ENCODE measurements around the gene CSRNP3. TPM values are rescaled to one million over a fixed set of nuclear protein-coding genes. Genes with fewer than 3 reads are reported as not detected.
A peak's percentile ranks its signal among the peaks of the same experiment; 100 is the strongest.

Gene CSRNP3
- total RNA-seq, 1 experiment from 2014 or later, result 39.5 TPM

DNA sequence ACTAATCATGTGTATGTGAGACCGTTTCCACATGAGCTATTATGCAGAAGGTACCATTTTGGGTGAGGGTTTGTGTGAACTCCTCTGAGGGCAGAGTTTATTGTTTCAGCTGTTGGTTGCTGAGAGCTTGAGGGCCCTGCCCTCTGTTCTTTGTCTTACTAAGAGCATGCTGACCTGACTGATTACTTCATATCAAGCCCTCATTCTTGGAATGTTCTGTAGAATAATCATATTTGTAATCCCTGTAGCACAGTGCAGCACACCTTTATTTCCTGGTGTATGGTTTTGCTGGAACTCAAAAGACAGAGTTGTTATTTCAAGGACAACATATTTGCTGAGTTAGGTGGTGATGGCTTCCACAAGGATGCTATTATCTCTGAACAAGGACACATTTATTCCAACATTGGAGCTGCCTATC, 206.1 kb downstream of the CSRNP3 start:
- peaks cover 12% of the 10 kb centered on the region for H3K9me3 ChIP-seq (ENCODE audit: low read depth, low read length, poor library complexity, severe bottlenecking)
- no TSS peak for BruUV-seq (replicated peaks)
- H3K27ac ChIP-seq (ENCODE audit: low read depth, low read length, poor library complexity, severe bottlenecking), result no peak overlapping the region
- ChIA-PET CTCF (no interaction called here), POLR2A (ENCODE audit: low non-redundant PET) (no interaction called here)
- no peak for DNase-seq (ENCODE audit: low spot score)
- no peaks in the 10 kb centered on the region for H3K27me3 ChIP-seq (replicated peaks; ENCODE audit: insufficient read depth, low read depth, low read length, poor library complexity)
- no peak overlapping the region for H3K4me3 ChIP-seq (ENCODE audit: low read depth, low read length, poor library complexity, severe bottlenecking)
- intact Hi-C loops (cut with micrococcal nuclease; ENCODE audit: unreplicated experiment), result no loop called here
- H3K4me1 ChIP-seq (ENCODE audit: insufficient read depth, low read length, poor library complexity, severe bottlenecking), result peaks cover 22% of the 10 kb centered on the region
- TF ChIP-seq EZH2 (IDR thresholded peaks at IDR 0.05; ENCODE audit: borderline replicate concordance, low read depth, low read length, poor library complexity, severe bottlenecking), result no peak
- TF ChIP-seq, protein P1, sequence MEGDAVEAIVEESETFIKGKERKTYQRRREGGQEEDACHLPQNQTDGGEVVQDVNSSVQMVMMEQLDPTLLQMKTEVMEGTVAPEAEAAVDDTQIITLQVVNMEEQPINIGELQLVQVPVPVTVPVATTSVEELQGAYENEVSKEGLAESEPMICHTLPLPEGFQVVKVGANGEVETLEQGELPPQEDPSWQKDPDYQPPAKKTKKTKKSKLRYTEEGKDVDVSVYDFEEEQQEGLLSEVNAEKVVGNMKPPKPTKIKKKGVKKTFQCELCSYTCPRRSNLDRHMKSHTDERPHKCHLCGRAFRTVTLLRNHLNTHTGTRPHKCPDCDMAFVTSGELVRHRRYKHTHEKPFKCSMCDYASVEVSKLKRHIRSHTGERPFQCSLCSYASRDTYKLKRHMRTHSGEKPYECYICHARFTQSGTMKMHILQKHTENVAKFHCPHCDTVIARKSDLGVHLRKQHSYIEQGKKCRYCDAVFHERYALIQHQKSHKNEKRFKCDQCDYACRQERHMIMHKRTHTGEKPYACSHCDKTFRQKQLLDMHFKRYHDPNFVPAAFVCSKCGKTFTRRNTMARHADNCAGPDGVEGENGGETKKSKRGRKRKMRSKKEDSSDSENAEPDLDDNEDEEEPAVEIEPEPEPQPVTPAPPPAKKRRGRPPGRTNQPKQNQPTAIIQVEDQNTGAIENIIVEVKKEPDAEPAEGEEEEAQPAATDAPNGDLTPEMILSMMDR (conservative IDR thresholded peaks at IDR 0.05; ENCODE audit: low read depth, low read length), result no peak
- H3K36me3 ChIP-seq (ENCODE audit: insufficient read depth, low read length, poor library complexity, severe bottlenecking), result peaks cover 53% of the 10 kb centered on the region

DNA sequence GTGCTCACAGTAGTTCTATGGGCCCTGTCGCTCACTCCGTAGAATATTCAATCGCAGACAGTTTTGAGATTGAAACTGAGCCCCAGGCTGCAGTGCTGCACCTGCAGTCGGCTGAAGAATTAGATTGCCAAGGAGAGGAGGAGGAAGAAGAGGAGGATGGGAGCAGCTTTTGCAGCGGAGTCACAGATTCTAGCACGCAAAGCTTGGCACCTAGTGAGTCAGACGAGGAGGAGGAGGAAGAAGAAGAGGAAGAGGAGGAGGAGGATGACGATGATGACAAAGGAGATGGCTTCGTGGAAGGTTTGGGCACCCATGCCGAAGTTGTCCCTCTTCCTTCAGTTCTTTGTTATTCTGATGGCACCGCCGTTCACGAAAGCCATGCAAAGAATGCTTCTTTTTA, 209.4 kb downstream of the CSRNP3 start:
- H3K4me3 ChIP-seq (ENCODE audit: low read depth, low read length, poor library complexity, severe bottlenecking), result no peak overlapping the region
- TF ChIP-seq, protein P1 (conservative IDR thresholded peaks at IDR 0.05; ENCODE audit: low read depth, low read length), result no peak
- no peak for TF ChIP-seq EZH2 (IDR thresholded peaks at IDR 0.05; ENCODE audit: borderline replicate concordance, low read depth, low read length, poor library complexity, severe bottlenecking)
- peaks cover 43% of the 10 kb centered on the region for H3K36me3 ChIP-seq (ENCODE audit: insufficient read depth, low read length, poor library complexity, severe bottlenecking)
- H3K4me1 ChIP-seq (ENCODE audit: insufficient read depth, low read length, poor library complexity, severe bottlenecking), result peaks cover 27% of the 10 kb centered on the region
- no peaks in the 10 kb centered on the region for H3K27me3 ChIP-seq (replicated peaks; ENCODE audit: insufficient read depth, low read depth, low read length, poor library complexity)
- no peak overlapping the region for H3K27ac ChIP-seq (ENCODE audit: low read depth, low read length, poor library complexity, severe bottlenecking)
- no TSS peak for BruUV-seq (replicated peaks)
- POLR2A ChIA-PET (ENCODE audit: low non-redundant PET), result no interaction called here
- no peak for DNase-seq (ENCODE audit: low spot score)
- CTCF ChIA-PET, result no interaction called here
- H3K9me3 ChIP-seq (ENCODE audit: low read depth, low read length, poor library complexity, severe bottlenecking), result no peaks in the 10 kb centered on the region
- intact Hi-C loops (cut with micrococcal nuclease; ENCODE audit: unreplicated experiment), result no loop called here

DNA sequence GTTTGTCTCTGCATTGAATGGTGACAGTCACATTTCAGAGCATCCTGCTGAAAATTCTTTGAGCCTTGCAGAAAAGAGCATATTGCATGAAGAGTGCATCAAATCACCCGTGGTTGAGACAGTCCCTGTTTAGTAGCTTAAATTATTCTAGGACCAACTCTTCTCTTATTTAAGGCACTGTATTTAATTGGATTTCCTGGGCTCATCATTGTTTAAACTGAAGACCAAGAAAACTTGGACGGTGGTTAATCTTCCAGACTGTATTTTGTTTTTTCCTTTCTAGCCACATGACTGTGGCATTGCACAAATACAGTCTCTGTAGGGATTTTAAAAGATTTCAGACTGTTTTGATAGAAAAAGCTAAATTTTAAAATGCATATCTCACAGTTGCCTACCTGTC, 210.1 kb downstream of the CSRNP3 start:
- POLR2A ChIA-PET (ENCODE audit: low non-redundant PET), result no interaction called here
- Histone ChIP-seq H3K9me3 (ENCODE audit: low read depth, low read length, poor library complexity, severe bottlenecking) (no peaks in the 10 kb centered on the region), H3K27me3 (replicated peaks; ENCODE audit: insufficient read depth, low read depth, low read length, poor library complexity) (no peaks in the 10 kb centered on the region), H3K4me1 (ENCODE audit: insufficient read depth, low read length, poor library complexity, severe bottlenecking) (peaks cover 27% of the 10 kb centered on the region), H3K36me3 (ENCODE audit: insufficient read depth, low read length, poor library complexity, severe bottlenecking) (peaks cover 43% of the 10 kb centered on the region), H3K4me3 (ENCODE audit: low read depth, low read length, poor library complexity, severe bottlenecking) (no peak overlapping the region), H3K27ac (ENCODE audit: low read depth, low read length, poor library complexity, severe bottlenecking) (peak overlapping the region; percentile 45)
- CTCF ChIA-PET, result no interaction called here
- TF ChIP-seq, protein P1 (conservative IDR thresholded peaks at IDR 0.05; ENCODE audit: low read depth, low read length), result no peak
- no peak for TF ChIP-seq EZH2 (IDR thresholded peaks at IDR 0.05; ENCODE audit: borderline replicate concordance, low read depth, low read length, poor library complexity, severe bottlenecking)
- intact Hi-C loops (cut with micrococcal nuclease; ENCODE audit: unreplicated experiment), result no loop called here
- no TSS peak for BruUV-seq (replicated peaks)
- DNase-seq (ENCODE audit: low spot score), result peak; percentile 76
